Activated CD8-positive, alpha-beta memory T cell treated with anti-CD3 and anti-CD28 coated beads for 48 hours (primary cell): ENCODE data around the gene ATRAID.

Experiments
- DNase-seq, 3 experiments: peaks; one replicate each; pipeline ENCODE4 v3.0.0-alpha.2; 2020; ENCODE audit warnings: low read depth in 2 of 3, low spot score in 2 of 3

The ATRAID gene

DNA sequence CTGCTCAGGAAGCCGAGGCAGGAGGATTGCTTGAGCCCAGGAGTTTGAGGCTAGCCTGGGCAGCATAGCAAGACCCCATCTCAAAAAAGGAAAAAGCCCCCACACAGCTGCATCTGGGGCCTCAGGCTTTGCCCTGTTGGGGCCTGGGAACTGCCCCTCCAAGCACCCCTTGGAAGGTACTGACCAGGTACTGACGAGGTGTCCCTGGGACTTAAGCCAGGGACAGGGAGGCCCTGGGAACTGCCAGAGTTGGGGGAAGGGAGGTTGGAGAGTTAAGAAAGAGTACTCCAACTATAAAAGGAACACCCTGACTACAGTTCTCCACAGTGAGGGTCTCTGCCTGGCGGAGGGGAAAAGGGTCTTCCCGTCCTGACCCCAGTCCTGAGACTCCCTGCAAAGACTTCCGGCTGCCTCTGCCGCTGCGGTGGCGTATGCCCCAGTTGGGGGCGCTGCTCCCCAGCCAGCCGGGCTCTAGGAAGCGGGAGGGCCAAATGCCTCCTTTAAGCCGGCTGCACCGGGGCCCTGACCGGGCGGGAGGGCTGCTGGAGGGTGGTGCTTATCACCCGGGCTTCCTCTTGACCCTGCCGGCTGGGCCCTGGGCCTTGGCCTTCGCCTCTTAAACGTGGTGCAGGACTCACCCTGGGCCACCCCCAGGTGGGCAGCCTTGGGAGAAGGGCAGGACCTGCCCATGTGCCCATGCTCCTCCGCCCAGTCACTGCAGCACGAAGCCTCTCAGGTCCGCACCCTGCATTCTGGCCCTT is 38.2 kb downstream of the ATRAID start:
- peak in 2 of 3 experiments; percentile 40 to 42 for DNase-seq

GRCh38 chr2:27250652-27251379 is 39.0 kb downstream of the ATRAID start:
- DNase-seq, result no peak

GRCh38 chr2:27251766-27252165 is 39.9 kb downstream of the ATRAID start:
- no peak for DNase-seq

- no peak for DNase-seq
Measured at GRCh38 chr2:27255187-27255586, 43.3 kb downstream of the ATRAID start.

GRCh38 chr2:27255660-27256059 is 43.8 kb downstream of the ATRAID start:
- no peak for DNase-seq

DNA sequence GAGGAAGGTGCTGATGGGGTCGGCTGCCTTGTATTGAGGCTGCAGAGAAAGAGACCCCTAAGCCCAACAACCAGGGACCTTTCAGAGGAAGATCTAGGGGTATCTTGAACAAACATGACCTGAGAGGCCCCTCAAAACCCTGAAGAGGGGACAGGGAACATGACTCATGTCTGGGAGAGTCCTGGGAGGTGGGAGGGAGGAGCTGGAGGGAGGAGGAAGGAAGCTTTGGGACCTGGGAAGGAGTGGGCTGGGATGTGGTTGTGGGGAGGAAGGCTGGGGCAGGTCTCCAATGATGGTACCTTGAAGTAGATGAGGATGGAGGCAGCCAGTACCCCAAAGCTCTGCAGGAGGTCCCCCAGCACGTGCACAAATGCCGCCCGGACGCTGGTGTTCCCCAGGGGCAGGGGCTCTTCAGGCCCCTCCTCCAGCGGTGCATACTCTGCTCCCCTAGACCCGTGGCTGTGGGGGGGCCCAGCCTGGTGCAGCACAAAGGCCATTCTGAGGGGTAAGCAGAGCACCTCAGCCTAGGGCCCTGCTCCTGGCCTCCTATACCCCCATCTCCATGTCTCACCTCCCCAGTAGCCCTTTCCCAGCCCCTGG is 45.1 kb downstream of the ATRAID start:
- no peak for DNase-seq

DNA sequence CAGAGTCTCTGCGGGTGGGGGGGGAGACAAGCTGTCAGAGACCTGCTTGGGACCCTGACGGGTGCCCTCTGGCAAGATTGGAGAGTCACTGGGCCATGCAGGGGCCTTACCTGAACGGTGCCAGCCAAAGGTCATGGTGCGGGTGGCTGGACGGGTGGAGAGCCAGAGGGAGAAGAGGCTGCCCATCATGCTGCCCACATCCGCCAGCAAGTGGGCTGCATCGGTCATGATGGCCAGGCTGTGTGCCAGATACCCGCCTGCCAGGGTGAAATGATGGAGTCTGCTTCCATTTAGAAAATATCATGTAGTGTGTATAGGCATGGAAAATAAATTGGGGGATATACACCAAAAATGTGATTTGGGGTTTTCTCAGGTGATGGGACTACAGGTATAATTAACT is 46.2 kb downstream of the ATRAID start:
- no peak for DNase-seq

GRCh38 chr2:27261241-27261925 is 49.5 kb downstream of the ATRAID start:
- DNase-seq, result no peak

GRCh38 chr2:27261926-27262298 is 50.1 kb downstream of the ATRAID start:
- DNase-seq, result no peak

GRCh38 chr2:27262379-27263286 is 50.8 kb downstream of the ATRAID start, which contains the start of gene SLC30A3:
SLC30A3 (minus strand) TSS chr2:27263047; CDS start chr2:27262906, 141 bp downstream.
- peak in 2 of 3 experiments; percentile 36 to 47 for DNase-seq

DNA sequence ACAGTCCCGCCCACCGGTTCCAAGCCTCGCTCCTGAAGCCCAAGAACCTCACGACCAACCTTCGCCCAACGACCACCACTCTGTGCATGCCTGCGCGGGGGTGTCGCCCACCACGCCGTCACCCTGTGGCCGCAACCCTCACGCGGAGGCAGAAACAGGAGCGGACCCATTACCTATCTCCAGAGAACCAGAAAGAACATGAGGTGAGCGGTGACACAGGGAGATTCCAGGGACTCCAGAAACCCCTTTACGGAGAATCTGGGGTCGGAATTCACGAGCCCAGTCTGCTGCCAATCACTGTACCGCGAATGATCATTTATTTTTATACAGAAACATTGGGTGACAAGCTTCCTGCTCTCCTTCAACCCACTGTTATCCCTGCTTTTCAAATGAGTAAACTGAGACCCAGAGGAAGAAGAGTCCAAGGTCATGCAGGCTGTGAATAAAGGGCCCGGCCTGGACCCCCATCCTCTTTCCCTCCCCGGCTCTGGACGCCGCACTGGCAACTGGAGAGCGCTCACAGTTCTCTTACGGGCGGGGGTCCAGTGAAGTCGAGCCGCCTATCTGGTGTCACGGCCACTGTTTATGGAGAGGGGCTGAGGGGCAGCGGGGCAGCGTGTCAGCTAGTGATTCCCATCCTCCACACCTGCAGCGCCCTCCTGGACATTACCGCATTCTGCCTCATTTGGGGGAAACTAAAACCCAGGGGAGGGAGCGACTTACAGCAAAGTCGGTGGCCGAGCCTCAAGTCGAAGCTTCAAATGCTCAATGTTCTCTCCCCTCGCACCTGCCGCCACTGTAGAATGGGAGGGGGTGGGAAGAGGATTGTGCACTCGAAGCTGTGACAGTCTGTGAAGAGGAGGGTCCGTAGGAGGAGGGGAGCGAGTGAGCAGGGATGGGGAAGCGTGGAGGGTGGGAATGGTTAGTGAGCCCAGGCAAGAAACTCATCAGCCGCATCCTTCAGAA is 51.7 kb downstream of the ATRAID start:
- no peak for DNase-seq

DNA sequence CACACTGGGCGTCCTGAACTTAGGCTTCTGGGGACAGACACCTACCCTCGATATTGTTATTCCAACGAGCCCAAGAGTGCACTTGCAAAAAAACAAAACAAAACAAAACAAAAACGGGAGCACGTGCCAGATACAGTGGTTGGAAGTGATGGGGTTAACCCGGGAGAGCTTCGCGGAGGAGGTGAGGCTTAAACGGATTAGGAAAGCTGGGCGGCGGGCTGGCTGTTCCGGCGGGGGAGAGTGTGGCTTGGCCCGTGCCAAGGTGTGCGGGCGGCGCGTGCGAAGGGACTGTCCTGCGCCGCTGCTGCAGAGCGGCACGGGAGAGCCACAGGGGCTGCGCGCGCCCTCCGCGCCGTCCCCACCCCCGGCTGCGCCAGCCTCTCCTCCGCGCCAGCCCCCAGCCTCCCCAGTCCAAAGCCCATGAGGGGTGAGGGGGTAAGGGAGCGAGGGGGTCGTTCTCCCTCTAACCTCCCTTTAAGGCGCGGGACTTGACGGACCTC is 52.5 kb downstream of the ATRAID start:
- no peak for DNase-seq

GRCh38 chr2:27264753-27265535 is 53.1 kb downstream of the ATRAID start:
- no peak for DNase-seq

DNA sequence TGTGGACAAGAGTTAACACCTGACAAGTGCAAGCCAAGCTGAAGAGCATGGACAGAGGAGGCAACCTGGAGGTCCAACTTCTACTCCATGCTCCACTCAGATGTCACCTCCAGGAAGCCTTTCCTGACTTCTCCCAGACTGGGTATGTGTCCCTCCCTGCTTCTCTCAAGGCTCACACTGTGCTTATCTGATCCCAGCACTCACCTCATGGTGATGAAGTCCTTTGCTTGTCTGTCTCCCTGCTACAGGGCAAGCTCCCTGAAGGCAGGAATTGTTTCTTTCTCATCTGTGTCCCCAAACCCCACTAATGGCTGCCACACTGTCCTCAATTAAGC is 53.7 kb downstream of the ATRAID start:
- DNase-seq, result no peak
